H1 (cell line): ENCODE measurements around the gene OXCT2. TPM values are rescaled to one million over a fixed set of nuclear protein-coding genes. Genes with fewer than 3 reads are reported as not detected.

Source experiments
- CTCF ChIA-PET: fragments of 300-600 bp; sonication (Branson Sonifier 250); formaldehyde crosslinking; loops from one replicate; lab custom pipeline; 2021; ENCODE audit not compliant: partially characterized antibody; lab: Charles Lee
- POLR2A ChIA-PET: fragments of 300-600 bp; sonication (Branson Sonifier 250); formaldehyde crosslinking; loops from one replicate; lab custom pipeline; 2021; ENCODE audit warnings: inconsistent platforms; ENCODE audit not compliant: partially characterized antibody; lab: Charles Lee
- DNase-seq, 2 experiments: peaks; one replicate each; pipeline versions ENCODE4 v3.0.0 to v3.0.0-alpha.2; 2010 to 2022; ENCODE audit warnings: low spot score in 2 of 2, low read depth in 1 of 2, mixed read lengths in 1 of 2
- FAIRE-seq: peaks from 2 replicates; lab custom pipeline; 2011; peaks lifted over from hg19 to GRCh38; lab: Jason Lieb, UNC
- H2AFZ ChIP-seq: 2 replicates; pipeline ENCODE4 v1.8.1; 2012; ENCODE audit warnings: low read length, inconsistent platforms
- H2AK5ac ChIP-seq: 2 replicates; pipeline ENCODE4 v1.6.1; 2013; ENCODE audit warnings: low read depth, low read length
- H2BK120ac ChIP-seq: replicated peaks from 2 replicates; pipeline ENCODE3; 2013; ENCODE audit warnings: low read depth, low read length, inconsistent platforms
- H2BK12ac ChIP-seq: 2 replicates; pipeline ENCODE4 v1.6.1; 2013; ENCODE audit warnings: low read depth, low read length
- H2BK15ac ChIP-seq: 2 replicates; pipeline ENCODE4 v1.6.1; 2013; ENCODE audit warnings: low read length
- H2BK20ac ChIP-seq: 2 replicates; pipeline ENCODE4 v1.6.1; 2013; ENCODE audit warnings: low read length
- H2BK5ac ChIP-seq: 2 replicates; pipeline ENCODE4 v1.6.1; 2013; ENCODE audit warnings: low read depth, low read length
- H3K14ac ChIP-seq: 2 replicates; pipeline ENCODE4 v1.6.1; 2013; ENCODE audit warnings: inconsistent platforms; ENCODE audit not compliant: insufficient read length
- H3K18ac ChIP-seq: 2 replicates; pipeline ENCODE4 v1.6.1; 2013; ENCODE audit warnings: low read length; ENCODE audit errors: extremely low read depth
- H3K23ac ChIP-seq: 2 replicates; pipeline ENCODE4 v1.6.1; 2013; ENCODE audit warnings: inconsistent platforms; ENCODE audit not compliant: insufficient read length
- H3K23me2 ChIP-seq: 2 replicates; pipeline ENCODE4 v1.6.1; 2013; ENCODE audit warnings: low read depth, low read length
- H3K27ac ChIP-seq: 2 replicates; pipeline ENCODE4 v1.6.1; 2011; ENCODE audit warnings: low read depth, low read length, inconsistent platforms
- H3K27me3 ChIP-seq, 4 experiments: replicated peaks in 1 of 4; 1 replicate in 1 of 4; 2 replicates in 3 of 4; pipeline versions ENCODE4 v1.6.1 to v1.8.1; 2011 to 2013; ENCODE audit warnings: low read length in 3 of 4, mild to moderate bottlenecking in 3 of 4, inconsistent platforms in 2 of 4, mixed read lengths in 2 of 4, moderate library complexity in 1 of 4; ENCODE audit not compliant: control insufficient read depth in 3 of 4, insufficient read depth in 3 of 4; ENCODE audit errors: extremely low read depth in 1 of 4
- H3K36me3 ChIP-seq, 4 experiments: 2 replicates each; pipeline versions ENCODE4 v1.6.1 to v1.8.1; 2011 to 2013; ENCODE audit warnings: mild to moderate bottlenecking in 4 of 4, low read length in 3 of 4, moderate library complexity in 2 of 4, control low read depth in 1 of 4, inconsistent platforms in 1 of 4; ENCODE audit not compliant: insufficient read depth in 4 of 4, control insufficient read depth in 2 of 4
- H3K4ac ChIP-seq: replicated peaks from 2 replicates; pipeline ENCODE3; 2013; ENCODE audit warnings: low read length, low read depth, mixed read lengths, inconsistent platforms; ENCODE audit not compliant: insufficient read length
- H3K4me1 ChIP-seq, 4 experiments: replicated peaks in 1 of 4; 1 replicate in 1 of 4; 2 replicates in 3 of 4; pipeline versions ENCODE4 v1.6.1 to v1.8.1; 2011 to 2013; ENCODE audit warnings: low read length in 3 of 4, inconsistent platforms in 2 of 4, mixed read lengths in 1 of 4; ENCODE audit not compliant: insufficient read depth in 4 of 4, control insufficient read depth in 3 of 4
- H3K4me2 ChIP-seq, 2 experiments: 2 replicates each; pipeline versions ENCODE4 v1.6.1 to v1.8.1; 2011 to 2013; ENCODE audit warnings: low read depth in 2 of 2, low read length in 2 of 2, control low read depth in 1 of 2, inconsistent platforms in 1 of 2, mild to moderate bottlenecking in 1 of 2; ENCODE audit not compliant: insufficient read depth in 1 of 2
- H3K4me3 ChIP-seq, 4 experiments: fragments of 200-600, 300-600 bp in 1 of 4; sonication (generic), shearing (Covaris generic), sonication (Bioruptor Twin) in 1 of 4; 2 replicates each; pipeline versions ENCODE4 v1.5.1 to v1.8.1; 2011 to 2016; ENCODE audit warnings: low read length in 4 of 4, low read depth in 3 of 4, control low read depth in 2 of 4, inconsistent platforms in 2 of 4, mild to moderate bottlenecking in 2 of 4, mixed read lengths in 1 of 4, moderate library complexity in 1 of 4; ENCODE audit not compliant: insufficient read depth in 2 of 4; ENCODE audit errors: extremely low read depth in 1 of 4
- H3K56ac ChIP-seq: replicated peaks from 2 replicates; pipeline ENCODE3; 2013; ENCODE audit warnings: low read depth, mild to moderate bottlenecking, mixed read lengths, low read length, inconsistent platforms; ENCODE audit not compliant: insufficient read length
- H3K79me1 ChIP-seq: 2 replicates; pipeline ENCODE4 v1.6.1; 2013; ENCODE audit warnings: low read depth, low read length, control low read depth
- H3K79me2 ChIP-seq, 2 experiments: 2 replicates each; pipeline versions ENCODE4 v1.6.1 to v1.8.1; 2012 to 2013; ENCODE audit warnings: low read length in 2 of 2, mild to moderate bottlenecking in 2 of 2, inconsistent platforms in 1 of 2; ENCODE audit not compliant: insufficient read depth in 2 of 2, control insufficient read depth in 1 of 2
- H3K9ac ChIP-seq, 4 experiments: replicated peaks in 1 of 4; 1 replicate in 1 of 4; 2 replicates in 3 of 4; pipeline versions ENCODE4 v1.6.1 to v1.8.1; 2011 to 2013; ENCODE audit warnings: low read depth in 3 of 4, low read length in 3 of 4, control low read depth in 2 of 4, mild to moderate bottlenecking in 2 of 4, moderate library complexity in 2 of 4, inconsistent platforms in 1 of 4; ENCODE audit errors: extremely low read depth in 1 of 4
- H3K9me3 ChIP-seq, 2 experiments: 2 replicates each; pipeline versions ENCODE4 v1.6.1 to v1.8.1; 2012 to 2013; ENCODE audit warnings: mild to moderate bottlenecking in 2 of 2, moderate library complexity in 2 of 2, control low read depth in 1 of 2, inconsistent platforms in 1 of 2, low read depth in 1 of 2, low read length in 1 of 2, mixed read lengths in 1 of 2; ENCODE audit not compliant: insufficient read depth in 2 of 2
- H4K20me1 ChIP-seq, 2 experiments: replicated peaks in 1 of 2; 2 replicates each; pipeline versions ENCODE3 to v1.8.1; 2011 to 2013; ENCODE audit warnings: inconsistent platforms in 2 of 2, low read length in 2 of 2, mild to moderate bottlenecking in 1 of 2; ENCODE audit not compliant: insufficient read depth in 2 of 2, control insufficient read depth in 1 of 2
- H4K5ac ChIP-seq: 2 replicates; pipeline ENCODE4 v1.6.1; 2013; ENCODE audit warnings: low read length, low read depth, mixed read lengths, inconsistent platforms; ENCODE audit not compliant: insufficient read length
- H4K8ac ChIP-seq: 2 replicates; pipeline ENCODE4 v1.8.0; 2013; ENCODE audit warnings: mild to moderate bottlenecking, moderate library complexity, low read length, inconsistent platforms; ENCODE audit not compliant: insufficient read depth; ENCODE audit errors: extremely low read depth
- H4K91ac ChIP-seq: replicated peaks from 2 replicates; pipeline ENCODE3; 2013; ENCODE audit warnings: low read length, mixed read lengths, inconsistent platforms; ENCODE audit not compliant: insufficient read length
- ASH2L ChIP-seq: fragments of 200-600, 300-600 bp; sonication (generic); IDR thresholded peaks from one replicate; pipeline ENCODE4 v1.7.1; 2017; ENCODE audit warnings: low read length
- ATF3 ChIP-seq: IDR thresholded peaks from 2 replicates; pipeline ENCODE4 v1.6.1; 2011; ENCODE audit warnings: low read depth, mild to moderate bottlenecking, low read length; ENCODE audit not compliant: insufficient read depth
- BACH1 ChIP-seq: IDR thresholded peaks from 2 replicates; pipeline ENCODE4 v1.6.1; 2012; ENCODE audit warnings: low read length, improper control_type of control experiment
- CBX5 ChIP-seq: fragments of 300-800, 300-1000 bp; sonication (generic); IDR thresholded peaks from 2 replicates; pipeline ENCODE4 v1.7.1; 2016; ENCODE audit warnings: antibody characterized with exemption, low read length, low read depth
- CHD1 ChIP-seq: IDR thresholded peaks from 2 replicates; pipeline ENCODE4 v1.6.1; 2012; ENCODE audit warnings: low read depth, low read length, improper control_type of control experiment
- CTBP2 ChIP-seq: IDR thresholded peaks from 2 replicates; pipeline ENCODE4 v1.7.0; 2011; ENCODE audit warnings: borderline replicate concordance, mild to moderate bottlenecking, moderate library complexity, mixed read lengths, low read length; ENCODE audit not compliant: insufficient read depth, insufficient read length
- EGR1 ChIP-seq: IDR thresholded peaks from 2 replicates; pipeline ENCODE4 v1.6.1; 2011; ENCODE audit warnings: low read depth, low read length, borderline replicate concordance
- HDAC2 ChIP-seq, 2 experiments: fragments of 300-600 bp in 1 of 2; sonication (generic) in 1 of 2; IDR thresholded peaks; 2 replicates each; pipeline ENCODE4 v1.6.1; 2011 to 2012; ENCODE audit warnings: low read depth in 2 of 2, low read length in 2 of 2, mild to moderate bottlenecking in 2 of 2, moderate library complexity in 2 of 2, borderline replicate concordance in 1 of 2, inconsistent platforms in 1 of 2
- HDAC6 ChIP-seq: IDR thresholded peaks from one replicate; pipeline ENCODE4 v1.7.1; 2012; ENCODE audit warnings: low read depth, mild to moderate bottlenecking, inconsistent platforms, low read length, moderate library complexity
- PHF8 ChIP-seq: fragments of 200-600 bp; sonication (generic); conservative IDR thresholded peaks from 2 replicates; pipeline ENCODE4 v1.7.1; 2012; ENCODE audit warnings: low read depth, mild to moderate bottlenecking, inconsistent platforms, low read length, moderate library complexity
- RXRA ChIP-seq: IDR thresholded peaks from 2 replicates; pipeline ENCODE4 v1.6.1; 2011; ENCODE audit warnings: low read depth, mild to moderate bottlenecking, low read length, moderate library complexity; ENCODE audit not compliant: insufficient read depth
- SP1 ChIP-seq: IDR thresholded peaks from 2 replicates; pipeline ENCODE4 v1.6.1; 2011; ENCODE audit warnings: low read depth, low read length
- SP4 ChIP-seq: IDR thresholded peaks from 2 replicates; pipeline ENCODE4 v1.6.1; 2012; ENCODE audit warnings: low read length, inconsistent platforms
- TCF12 ChIP-seq: IDR thresholded peaks from 2 replicates; pipeline ENCODE4 v1.6.1; 2011; ENCODE audit warnings: low read depth, mild to moderate bottlenecking, low read length
- TEAD4 ChIP-seq: IDR thresholded peaks from 2 replicates; pipeline ENCODE4 v1.6.1; 2012; ENCODE audit warnings: low read depth, low read length, inconsistent platforms, mixed read lengths
- polyA plus RNA-seq, 7 experiments: library from polyadenylated mRNA; depleted of rRNA in 3 of 7; stranded (reverse) in 5 of 7; unstranded in 2 of 7; fragments of >200 nt in 5 of 7; fragments of 200-250 nt in 2 of 7; gene quantifications; 1 replicate in 5 of 7; 2 replicates in 1 of 7; 4 replicates in 1 of 7; pipeline versions ENCODE4 v1.2.1 to v1.2.3, GENCODE V29; 2011 to 2013; ENCODE audit warnings: missing spikeins in 2 of 7, mixed read lengths in 2 of 7
- total RNA-seq: library from RNA; stranded (reverse); fragmentation: NEBNext Ultra II Directional; extraction: Animal tissue kit (Norgen Biotek cat#: 25700); gene quantifications from 2 replicates; pipeline ENCODE4 v1.2.1, GENCODE V29; 2021

OXCT2 gene
- total and polyA plus RNA-seq, 2 of the 8 experiments (the other 6 are each of a cell fraction or from before 2014, with no cell fraction given) = 2.6 to 2.9 TPM

GRCh38 chr1:39721664-39722063 lies 49.5 kb downstream of the OXCT2 start:
- Histone ChIP-seq H3K79me1 (no peaks in the 10 kb centered on the region), H3K14ac (no peak overlapping the region), H2BK15ac (no peak overlapping the region), H2BK12ac (no peak overlapping the region), H4K5ac (no peak overlapping the region), H3K4me1 (no peaks in the 10 kb centered on the region), H2BK120ac (no peak overlapping the region), H2BK20ac (no peak overlapping the region), H3K9me3 (no peaks in the 10 kb centered on the region), H4K8ac (no peak overlapping the region), H2AFZ (no peak overlapping the region), H3K4me2 (no peak overlapping the region), H3K27me3 (peaks cover 22 to 59% (median 41%) of the 10 kb centered on the region in 4 experiments), H4K91ac (no peak overlapping the region), H3K36me3 (no peaks in the 10 kb centered on the region), H2BK5ac (no peak overlapping the region), H3K56ac (no peak overlapping the region), H4K20me1 (peaks cover 2 to 10% of the 10 kb centered on the region in 2 experiments), H3K23ac (no peak overlapping the region), H3K18ac (no peak overlapping the region), H3K9ac (no peak overlapping the region), H3K23me2 (no peaks in the 10 kb centered on the region), H3K4ac (no peak overlapping the region), H3K27ac (no peak overlapping the region), H3K4me3 (no peak overlapping the region), H2AK5ac (no peak overlapping the region), H3K79me2 (no peaks in the 10 kb centered on the region)
- no peak for DNase-seq
- FAIRE-seq = no peak
- ChIA-PET POLR2A (no interaction called here), CTCF (interaction anchor here (1.4 to 7.8 kb wide), 5 partner anchors 13 to 78 kb away, joined by 4 to 72 read pairs (median 7); partner anchors contain the start of gene NT5C1A)
- no peak for TF ChIP-seq CBX5
- TF ChIP-seq PHF8 = no peak
- TF ChIP-seq SP4 = no peak
- no peak for TF ChIP-seq BACH1
- no peak for TF ChIP-seq CHD1
- TF ChIP-seq RXRA = no peak
- no peak for TF ChIP-seq HDAC2 (IDR thresholded peaks at IDR 0.05; ENCODE audit: borderline replicate concordance in 1 of 2, low read depth in 2 of 2, low read length in 2 of 2)
- TF ChIP-seq TCF12 = no peak
- no peak for TF ChIP-seq HDAC6
- no peak for TF ChIP-seq ASH2L
- no peak for TF ChIP-seq SP1
- no peak for TF ChIP-seq CTBP2
- TF ChIP-seq ATF3 = no peak
- no peak for TF ChIP-seq EGR1
- no peak for TF ChIP-seq TEAD4
